Mesodermal cell (in vitro differentiated cells): Measurements from ENCODE around the gene TMEM200A.

Experiments
- H3K27ac ChIP-seq: 2 replicates; pipeline ENCODE4 v1.7.0; 2013; ENCODE audit warnings: mild to moderate bottlenecking, low read depth, low read length, moderate library complexity; ENCODE audit not compliant: severe bottlenecking
- H3K36me3 ChIP-seq: 2 replicates; pipeline ENCODE4 v1.7.1; 2013; ENCODE audit warnings: mild to moderate bottlenecking, low read length, moderate library complexity; ENCODE audit not compliant: control insufficient read depth, insufficient read depth
- H3K4me1 ChIP-seq: one replicate; pipeline ENCODE4 v1.7.1; 2013; ENCODE audit warnings: mild to moderate bottlenecking, low read length; ENCODE audit not compliant: insufficient read depth, control insufficient read depth, poor library complexity, severe bottlenecking
- H3K4me3 ChIP-seq: 2 replicates; pipeline ENCODE4 v1.7.0; 2013; ENCODE audit warnings: low read length, control low read depth, mild to moderate bottlenecking; ENCODE audit not compliant: insufficient read depth, poor library complexity, severe bottlenecking; ENCODE audit errors: extremely low read depth
- H3K9me3 ChIP-seq: 2 replicates; pipeline ENCODE4 v1.7.1; 2013; ENCODE audit warnings: mild to moderate bottlenecking, low read length, moderate library complexity; ENCODE audit not compliant: control insufficient read depth
- WGBS, 2 experiments: methylation state at CpG; one replicate each; pipeline ENCODE4 v1.1.5; 2013; ENCODE audit warnings: missing lambda C conversion rate in 2 of 2; ENCODE audit not compliant: insufficient coverage in 2 of 2; 5-methylcytosine and 5-hydroxymethylcytosine counted together

TMEM200A gene

DNA sequence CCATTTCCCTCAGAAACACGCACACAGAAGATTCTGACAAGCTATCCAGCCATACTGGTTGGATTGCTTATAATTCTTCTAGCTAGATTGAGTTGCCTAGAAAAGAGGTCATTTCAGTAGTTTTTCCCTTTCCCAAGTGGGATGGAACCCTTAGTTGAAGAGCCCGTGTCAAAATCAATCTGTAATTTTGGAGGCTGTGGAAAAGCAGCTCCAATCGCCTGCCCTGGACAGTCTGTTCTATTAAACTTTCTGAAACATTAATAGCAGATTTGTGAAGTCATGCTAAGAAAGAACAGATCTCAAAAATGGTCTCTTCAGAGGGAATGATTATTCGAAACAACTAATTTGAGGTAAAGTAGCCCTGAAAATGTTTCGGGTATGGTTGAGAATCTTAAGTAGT is 29.3 kb downstream of the TMEM200A start:
- Histone ChIP-seq H3K36me3 (no peaks in the 10 kb centered on the region), H3K9me3 (no peaks in the 10 kb centered on the region), H3K4me3 (no peak overlapping the region), H3K4me1 (no peaks in the 10 kb centered on the region), H3K27ac (no peak overlapping the region)
- 93 to 100% methylated on average over 2 of the region's 5 CpGs for WGBS, 2 experiments

- Histone ChIP-seq H3K9me3 (no peaks in the 10 kb centered on the region), H3K4me3 (no peak overlapping the region), H3K27ac (no peak overlapping the region), H3K4me1 (no peaks in the 10 kb centered on the region), H3K36me3 (no peaks in the 10 kb centered on the region)
- no CpG with 5 or more reads among the region's 2 CpGs for WGBS, 2 experiments
Measured at GRCh38 chr6:130396722-130397121, 30.9 kb downstream of the TMEM200A start.

- Histone ChIP-seq H3K36me3 (no peaks in the 10 kb centered on the region), H3K4me3 (no peak overlapping the region), H3K4me1 (no peaks in the 10 kb centered on the region), H3K9me3 (no peaks in the 10 kb centered on the region), H3K27ac (no peak overlapping the region)
- 79 to 92% methylated on average over 2 of the region's 2 CpGs for WGBS, 2 experiments
Measured at GRCh38 chr6:130405549-130405948, 39.7 kb downstream of the TMEM200A start.

- no peaks in the 10 kb centered on the region for H3K9me3 ChIP-seq
- H3K4me3 ChIP-seq: no peak overlapping the region
- no peaks in the 10 kb centered on the region for H3K4me1 ChIP-seq
- H3K36me3 ChIP-seq: no peaks in the 10 kb centered on the region
- no peak overlapping the region for H3K27ac ChIP-seq
- WGBS, 2 experiments: 86% methylated on average over 1 of the region's 3 CpGs; no CpG with 5 or more reads in 1 of the 2 experiments
Measured at GRCh38 chr6:130407032-130407431, 41.2 kb downstream of the TMEM200A start.

GRCh38 chr6:130409418-130410100 is 43.7 kb downstream of the TMEM200A start:
- Histone ChIP-seq H3K4me1 (no peaks in the 10 kb centered on the region), H3K9me3 (no peaks in the 10 kb centered on the region), H3K27ac (no peak overlapping the region), H3K4me3 (no peak overlapping the region), H3K36me3 (no peaks in the 10 kb centered on the region)
- WGBS, 2 experiments: 100% methylated on average over 1 of the region's 2 CpGs; no CpG with 5 or more reads in 1 of the 2 experiments

- no peak overlapping the region for H3K4me3 ChIP-seq
- no peaks in the 10 kb centered on the region for H3K36me3 ChIP-seq
- WGBS, 2 experiments: 65 to 86% methylated on average over 2 of the region's 2 CpGs
- H3K9me3 ChIP-seq: no peaks in the 10 kb centered on the region
- H3K27ac ChIP-seq: no peak overlapping the region
- H3K4me1 ChIP-seq: no peaks in the 10 kb centered on the region
Measured at GRCh38 chr6:130411481-130411880, 45.7 kb downstream of the TMEM200A start.

DNA sequence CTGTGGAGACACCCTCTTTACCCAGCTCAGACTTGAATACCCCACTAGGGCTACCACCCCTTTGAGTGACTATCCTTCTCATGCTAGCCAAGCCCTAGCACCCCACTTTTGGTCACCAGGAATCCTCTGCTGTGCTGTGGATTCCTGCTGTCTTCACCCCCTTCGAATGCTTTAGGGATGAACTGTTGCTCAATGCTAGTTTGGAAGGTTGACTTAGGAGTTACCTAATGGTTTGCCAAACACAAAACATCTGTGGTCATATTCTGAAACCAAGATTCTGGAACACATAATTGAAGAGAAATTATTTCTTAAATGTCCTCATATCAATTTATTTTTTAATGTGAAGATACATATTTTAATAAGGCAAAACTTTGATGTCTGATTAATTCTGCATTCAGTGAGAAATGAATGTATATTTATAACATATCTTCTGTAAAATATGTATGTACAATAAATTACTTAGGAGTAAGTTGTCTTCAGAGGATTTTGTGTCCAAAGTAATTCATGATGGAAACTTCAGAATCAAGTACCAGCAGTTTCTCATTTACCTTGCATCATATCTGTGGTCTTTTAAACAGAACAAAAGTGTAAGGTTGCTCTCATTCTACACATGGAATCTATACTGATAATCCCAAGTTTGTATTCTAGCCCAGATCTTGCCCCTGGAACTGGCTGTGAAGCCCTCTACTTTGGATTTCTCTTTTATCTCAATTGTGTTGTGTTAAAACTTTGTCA is 46.9 kb downstream of the TMEM200A start:
- H3K27ac ChIP-seq: no peak overlapping the region
- no peaks in the 10 kb centered on the region for H3K4me1 ChIP-seq
- H3K4me3 ChIP-seq: no peak overlapping the region
- 50% methylated on average over 1 of the region's 1 CpG; no CpG with 5 or more reads in 1 of the 2 experiments for WGBS, 2 experiments
- no peaks in the 10 kb centered on the region for H3K36me3 ChIP-seq
- H3K9me3 ChIP-seq: no peaks in the 10 kb centered on the region

- no peak overlapping the region for H3K4me3 ChIP-seq
- no peak overlapping the region for H3K27ac ChIP-seq
- H3K9me3 ChIP-seq: no peaks in the 10 kb centered on the region
- H3K4me1 ChIP-seq: no peaks in the 10 kb centered on the region
- no peaks in the 10 kb centered on the region for H3K36me3 ChIP-seq
Measured at GRCh38 chr6:130417951-130418350, 52.1 kb downstream of the TMEM200A start.

GRCh38 chr6:130420911-130421310 is 55.1 kb downstream of the TMEM200A start:
- Histone ChIP-seq H3K4me3 (no peak overlapping the region), H3K9me3 (no peaks in the 10 kb centered on the region), H3K4me1 (no peaks in the 10 kb centered on the region), H3K36me3 (no peaks in the 10 kb centered on the region), H3K27ac (no peak overlapping the region)
- WGBS, 2 experiments: 83 to 100% methylated on average over 1 of the region's 4 CpGs

GRCh38 chr6:130421585-130421984 is 55.8 kb downstream of the TMEM200A start:
- H3K4me1 ChIP-seq: no peaks in the 10 kb centered on the region
- H3K9me3 ChIP-seq: no peaks in the 10 kb centered on the region
- no peak overlapping the region for H3K4me3 ChIP-seq
- no peaks in the 10 kb centered on the region for H3K36me3 ChIP-seq
- H3K27ac ChIP-seq: no peak overlapping the region
- WGBS, 2 experiments: no CpG with 5 or more reads among the region's 1 CpG

DNA sequence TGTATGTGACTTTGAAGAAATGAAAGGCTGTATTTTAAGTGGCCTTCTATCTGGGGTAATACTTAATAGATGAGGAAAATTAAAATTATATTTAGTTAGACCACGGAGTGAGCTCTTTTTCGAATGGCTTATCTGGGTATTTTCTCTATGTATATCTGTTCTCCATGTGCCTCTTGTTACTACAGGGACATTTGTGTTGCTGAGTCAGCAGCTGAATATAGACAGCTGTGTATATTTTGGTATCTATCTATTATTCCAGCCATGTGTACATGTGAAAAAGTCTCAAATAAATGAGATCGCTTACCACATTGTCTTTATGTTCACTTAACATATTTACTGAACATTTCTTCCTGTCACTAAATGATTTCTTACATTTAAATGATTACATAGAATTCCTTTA is 57.2 kb downstream of the TMEM200A start:
- Histone ChIP-seq H3K4me3 (no peak overlapping the region), H3K36me3 (no peaks in the 10 kb centered on the region), H3K27ac (no peak overlapping the region), H3K9me3 (no peaks in the 10 kb centered on the region), H3K4me1 (no peaks in the 10 kb centered on the region)
- no CpG with 5 or more reads among the region's 3 CpGs for WGBS, 2 experiments
